GM19238 (cell line): ENCODE results near the gene BMF.

Experiments used
- DNase-seq: peaks from one replicate; pipeline ENCODE4 v3.0.0; 2011; ENCODE audit warnings: low spot score; ENCODE audit not compliant: insufficient read length

The BMF gene

GRCh38 chr15:40103864-40104271 lies 4.8 kb downstream of the BMF start:
- no peak for DNase-seq

GRCh38 chr15:40102897-40103858 lies 5.5 kb downstream of the BMF start:
- no peak for DNase-seq

GRCh38 chr15:40100947-40101905 lies 7.5 kb downstream of the BMF start:
- no peak for DNase-seq

GRCh38 chr15:40100123-40100946 lies 8.3 kb downstream of the BMF start:
- DNase-seq = no peak

- DNase-seq = peak; percentile 90
Measured at GRCh38 chr15:40098489-40099261, 10.0 kb downstream of the BMF start.

- no peak for DNase-seq
Measured at GRCh38 chr15:40097968-40098476, 10.7 kb downstream of the BMF start.

- no peak for DNase-seq
Measured at GRCh38 chr15:40097096-40097967, 11.3 kb downstream of the BMF start.

GRCh38 chr15:40096094-40096891 lies 12.4 kb downstream of the BMF start:
- DNase-seq = no peak

GRCh38 chr15:40095371-40096093 lies 13.1 kb downstream of the BMF start:
- DNase-seq = no peak

GRCh38 chr15:40094156-40094555 lies 14.5 kb downstream of the BMF start:
- DNase-seq = no peak

- DNase-seq = no peak
Measured at GRCh38 chr15:40092979-40093869, 15.5 kb downstream of the BMF start.

GRCh38 chr15:40092256-40092978 lies 16.3 kb downstream of the BMF start:
- no peak for DNase-seq

- DNase-seq = no peak
Measured at GRCh38 chr15:40091861-40092255, 16.8 kb downstream of the BMF start.

- no peak for DNase-seq
Measured at GRCh38 chr15:40090774-40091455, 17.8 kb downstream of the BMF start.
